Measurements from ENCODE around the gene SH3PXD2A.
"Not testable (repeated sequence)": the region's sequence is repeated elsewhere in the genome, so short reads cannot be mapped to it uniquely, and the experiment has no call there.

SH3PXD2A gene

DNA sequence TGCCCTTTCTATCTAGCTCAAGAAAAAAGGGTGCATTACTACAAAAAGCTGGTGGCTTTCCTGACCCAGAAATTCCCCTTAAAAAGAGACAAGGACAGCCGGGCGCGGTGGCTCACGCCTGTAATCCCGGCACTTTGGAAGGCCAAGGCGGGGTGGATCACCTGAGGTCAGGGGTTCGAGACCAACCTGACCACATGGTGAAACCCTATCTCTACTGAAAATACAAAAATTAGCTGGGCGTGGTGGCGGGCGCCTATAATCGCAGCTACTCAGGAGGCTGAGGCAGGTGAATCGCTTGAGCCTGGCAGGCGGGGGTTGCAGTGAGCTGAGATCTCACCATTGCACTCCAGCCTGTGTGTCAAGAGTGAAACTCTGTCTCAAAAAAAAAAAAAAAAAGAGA, 82.5 kb downstream of the SH3PXD2A start:
- H3K18ac ChIP-seq (ENCODE audit: low read length); H2AK5ac ChIP-seq (ENCODE audit: low read length); H3K56ac ChIP-seq (ENCODE audit: low read length); H2BK5ac ChIP-seq (ENCODE audit: low read length); H3K4me3 ChIP-seq (ENCODE audit: low read length); H2BK120ac ChIP-seq (ENCODE audit: low read depth, low read length); H3K27me3 ChIP-seq (ENCODE audit: insufficient read depth, low read length, poor library complexity); H3K23ac ChIP-seq (ENCODE audit: low read length); DNase-seq; H3K4me1 ChIP-seq (ENCODE audit: control insufficient read depth, low read depth, low read length); H3K4me2 ChIP-seq (ENCODE audit: low read length); H4K5ac ChIP-seq (ENCODE audit: low read length); H3K79me2 ChIP-seq (ENCODE audit: control insufficient read depth, insufficient read depth, low read length); H2BK15ac ChIP-seq (replicated peaks; ENCODE audit: low read depth); H3K36me3 ChIP-seq (ENCODE audit: control insufficient read depth, insufficient read depth, low read length); H3K4ac ChIP-seq (ENCODE audit: low read depth, low read length); H3K79me1 ChIP-seq (ENCODE audit: low read length); H4K8ac ChIP-seq (ENCODE audit: low read depth, low read length): not testable (repeated sequence)
- Histone ChIP-seq H3K27ac (ENCODE audit: low read depth, low read length) (peak overlapping the region; percentile 91), H3K9ac (ENCODE audit: low read length) (peak overlapping the region; percentile 10)
- WGBS (ENCODE audit: extremely low coverage, insufficient coverage, low lambda C conversion rate): no CpG with 5 or more reads among the region's 13 CpGs

DNA sequence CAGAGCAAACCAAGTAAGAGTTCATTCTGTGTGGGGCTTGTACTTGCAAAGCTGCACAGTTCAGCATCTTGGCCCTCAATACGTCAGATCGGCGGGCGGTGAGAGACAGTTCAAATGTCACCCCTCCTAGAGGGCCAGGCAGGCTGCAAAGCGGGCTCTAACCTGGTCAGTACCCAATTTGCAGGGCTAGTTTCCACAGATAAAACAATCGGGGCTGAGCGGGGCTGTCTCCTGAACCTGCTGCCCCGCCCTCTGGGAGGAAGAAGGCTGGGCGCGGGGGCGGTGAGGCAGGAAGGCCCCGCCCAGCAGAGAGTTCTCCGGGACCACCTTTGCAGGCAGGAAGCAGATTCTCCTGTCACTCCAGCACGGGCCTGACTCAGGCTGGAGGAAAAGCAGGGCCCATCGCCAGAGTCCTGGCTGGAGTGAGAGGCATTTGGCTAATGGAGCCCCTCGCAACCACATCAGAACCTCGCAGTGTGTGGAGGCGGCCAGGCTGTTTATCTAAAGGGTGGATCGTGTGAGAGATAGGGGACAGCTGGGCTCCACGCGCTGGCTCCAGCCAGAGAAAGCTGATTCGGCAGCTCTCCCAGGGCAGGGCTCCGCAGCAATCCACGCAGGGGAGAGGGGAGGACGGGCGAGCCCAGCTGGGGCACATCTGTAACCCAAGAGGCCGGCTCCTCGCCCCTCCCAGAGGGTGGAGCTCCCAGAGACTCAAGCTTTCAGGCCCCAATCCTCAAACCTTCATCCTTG, 83.1 kb downstream of the SH3PXD2A start:
- H3K18ac ChIP-seq (ENCODE audit: low read length): no peak overlapping the region
- peaks cover 2% of the 10 kb centered on the region for H3K79me1 ChIP-seq (ENCODE audit: low read length)
- peak overlapping the region; percentile 92 for H3K56ac ChIP-seq (ENCODE audit: low read length)
- peak; percentile 97 for DNase-seq
- WGBS (ENCODE audit: extremely low coverage, insufficient coverage, low lambda C conversion rate): no CpG with 5 or more reads among the region's 28 CpGs
- H2BK15ac ChIP-seq (replicated peaks; ENCODE audit: low read depth): no peak overlapping the region
- no peak overlapping the region for H3K4ac ChIP-seq (ENCODE audit: low read depth, low read length)
- no peak overlapping the region for H3K4me3 ChIP-seq (ENCODE audit: low read length)
- no peaks in the 10 kb centered on the region for H3K27me3 ChIP-seq (ENCODE audit: insufficient read depth, low read length, poor library complexity)
- H2BK120ac ChIP-seq (ENCODE audit: low read depth, low read length): no peak overlapping the region
- no peak overlapping the region for H4K5ac ChIP-seq (ENCODE audit: low read length)
- H3K4me2 ChIP-seq (ENCODE audit: low read length): peak overlapping the region; percentile 64
- peak overlapping the region; percentile 91 for H3K27ac ChIP-seq (ENCODE audit: low read depth, low read length)
- no peaks in the 10 kb centered on the region for H3K79me2 ChIP-seq (ENCODE audit: control insufficient read depth, insufficient read depth, low read length)
- no peaks in the 10 kb centered on the region for H3K36me3 ChIP-seq (ENCODE audit: control insufficient read depth, insufficient read depth, low read length)
- H2BK5ac ChIP-seq (ENCODE audit: low read length): no peak overlapping the region
- H2AK5ac ChIP-seq (ENCODE audit: low read length): no peak overlapping the region
- H3K4me1 ChIP-seq (ENCODE audit: control insufficient read depth, low read depth, low read length): peaks cover 13% of the 10 kb centered on the region
- H3K23ac ChIP-seq (ENCODE audit: low read length): peak overlapping the region; percentile 87
- peak overlapping the region; percentile 79 for H3K9ac ChIP-seq (ENCODE audit: low read length)
- no peak overlapping the region for H4K8ac ChIP-seq (ENCODE audit: low read depth, low read length)

DNA sequence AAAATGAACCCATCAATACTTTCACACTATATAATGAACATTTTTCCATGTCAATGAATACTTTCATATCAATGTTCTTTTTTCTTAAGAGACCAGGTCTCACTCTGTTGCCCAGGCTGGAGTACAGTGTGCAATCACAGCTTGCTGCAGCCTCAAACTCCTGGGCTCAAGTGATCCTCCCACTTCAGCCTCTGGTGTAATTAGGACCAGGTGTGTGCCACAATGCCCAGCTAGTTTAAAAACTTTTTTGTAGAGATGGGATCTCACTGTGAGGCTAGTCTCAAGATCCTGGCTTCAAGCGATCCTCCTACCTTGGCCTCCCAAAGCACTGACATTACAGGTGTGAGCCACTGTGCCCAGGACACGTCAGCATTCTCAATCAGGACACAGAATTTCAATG, 85.2 kb downstream of the SH3PXD2A start:
- H3K9ac ChIP-seq (ENCODE audit: low read length): no peak overlapping the region
- H2BK15ac ChIP-seq (replicated peaks; ENCODE audit: low read depth): no peak overlapping the region
- H3K79me1 ChIP-seq (ENCODE audit: low read length): peaks cover 2% of the 10 kb centered on the region
- H2BK120ac ChIP-seq (ENCODE audit: low read depth, low read length): no peak overlapping the region
- H4K8ac ChIP-seq (ENCODE audit: low read depth, low read length): no peak overlapping the region
- H3K4me3 ChIP-seq (ENCODE audit: low read length): no peak overlapping the region
- H3K4me1 ChIP-seq (ENCODE audit: control insufficient read depth, low read depth, low read length): peaks cover 16% of the 10 kb centered on the region
- H2AK5ac ChIP-seq (ENCODE audit: low read length): no peak overlapping the region
- no peaks in the 10 kb centered on the region for H3K27me3 ChIP-seq (ENCODE audit: insufficient read depth, low read length, poor library complexity)
- no peak overlapping the region for H3K4me2 ChIP-seq (ENCODE audit: low read length)
- H3K18ac ChIP-seq (ENCODE audit: low read length): no peak overlapping the region
- H3K27ac ChIP-seq (ENCODE audit: low read depth, low read length): no peak overlapping the region
- H3K4ac ChIP-seq (ENCODE audit: low read depth, low read length): no peak overlapping the region
- no peaks in the 10 kb centered on the region for H3K36me3 ChIP-seq (ENCODE audit: control insufficient read depth, insufficient read depth, low read length)
- H3K56ac ChIP-seq (ENCODE audit: low read length): no peak overlapping the region
- no peak for DNase-seq
- no peak overlapping the region for H2BK5ac ChIP-seq (ENCODE audit: low read length)
- H3K79me2 ChIP-seq (ENCODE audit: control insufficient read depth, insufficient read depth, low read length): no peaks in the 10 kb centered on the region
- no peak overlapping the region for H3K23ac ChIP-seq (ENCODE audit: low read length)
- no peak overlapping the region for H4K5ac ChIP-seq (ENCODE audit: low read length)
- no CpG with 5 or more reads among the region's 2 CpGs for WGBS (ENCODE audit: extremely low coverage, insufficient coverage, low lambda C conversion rate)

DNA sequence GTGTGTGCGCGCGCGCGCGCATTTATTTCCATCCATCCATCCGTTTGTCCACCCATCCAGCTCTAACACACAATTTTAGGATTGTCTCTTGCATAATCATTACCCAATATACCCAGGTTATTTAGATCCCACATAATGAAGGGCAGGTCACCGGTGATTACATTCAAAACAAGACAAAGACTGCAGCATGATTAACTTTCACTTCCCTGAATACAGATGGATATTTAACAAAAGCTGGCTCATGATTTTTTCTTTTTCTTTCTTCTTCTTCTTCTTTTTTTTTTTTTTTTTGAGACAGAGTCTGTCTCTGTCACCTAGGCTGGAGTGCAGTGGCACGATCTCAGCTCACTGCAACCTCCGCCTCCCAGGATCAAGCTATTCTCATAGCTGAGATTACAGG, 86.2 kb downstream of the SH3PXD2A start:
- H3K79me2 ChIP-seq (ENCODE audit: control insufficient read depth, insufficient read depth, low read length): no peaks in the 10 kb centered on the region
- H4K5ac ChIP-seq (ENCODE audit: low read length): no peak overlapping the region
- no peak overlapping the region for H2BK5ac ChIP-seq (ENCODE audit: low read length)
- H3K56ac ChIP-seq (ENCODE audit: low read length): no peak overlapping the region
- no peak overlapping the region for H3K4me2 ChIP-seq (ENCODE audit: low read length)
- no peak overlapping the region for H3K27ac ChIP-seq (ENCODE audit: low read depth, low read length)
- no peaks in the 10 kb centered on the region for H3K27me3 ChIP-seq (ENCODE audit: insufficient read depth, low read length, poor library complexity)
- no peak overlapping the region for H2AK5ac ChIP-seq (ENCODE audit: low read length)
- no peak overlapping the region for H2BK120ac ChIP-seq (ENCODE audit: low read depth, low read length)
- H4K8ac ChIP-seq (ENCODE audit: low read depth, low read length): no peak overlapping the region
- H3K4ac ChIP-seq (ENCODE audit: low read depth, low read length): no peak overlapping the region
- WGBS (ENCODE audit: extremely low coverage, insufficient coverage, low lambda C conversion rate): no CpG with 5 or more reads among the region's 10 CpGs
- H3K79me1 ChIP-seq (ENCODE audit: low read length): peaks cover 2% of the 10 kb centered on the region
- H3K18ac ChIP-seq (ENCODE audit: low read length): no peak overlapping the region
- no peak overlapping the region for H3K23ac ChIP-seq (ENCODE audit: low read length)
- no peaks in the 10 kb centered on the region for H3K36me3 ChIP-seq (ENCODE audit: control insufficient read depth, insufficient read depth, low read length)
- DNase-seq: no peak
- H2BK15ac ChIP-seq (replicated peaks; ENCODE audit: low read depth): no peak overlapping the region
- peaks cover 16% of the 10 kb centered on the region for H3K4me1 ChIP-seq (ENCODE audit: control insufficient read depth, low read depth, low read length)
- H3K9ac ChIP-seq (ENCODE audit: low read length): no peak overlapping the region
- no peak overlapping the region for H3K4me3 ChIP-seq (ENCODE audit: low read length)

DNA sequence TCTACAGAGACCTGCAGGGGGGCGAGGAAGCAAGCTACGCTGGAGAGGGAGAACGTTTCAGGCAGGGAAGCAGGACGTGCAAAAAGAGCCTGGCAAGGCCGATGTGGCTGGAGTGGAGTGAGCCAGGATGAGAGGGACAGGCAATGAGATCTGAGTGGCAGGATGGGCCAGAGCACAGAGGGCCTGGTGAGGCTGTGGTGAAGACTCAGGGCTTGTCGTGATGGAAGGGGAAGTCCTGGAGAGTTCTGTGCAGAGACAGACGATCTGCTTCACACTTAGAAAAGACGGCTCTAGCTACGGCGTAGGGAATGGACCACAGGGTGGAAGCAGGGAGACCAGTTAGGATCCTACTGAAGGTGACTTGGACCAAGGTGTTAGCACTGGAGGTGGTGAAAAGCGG, 87.0 kb downstream of the SH3PXD2A start:
- H3K79me2 ChIP-seq (ENCODE audit: control insufficient read depth, insufficient read depth, low read length): no peaks in the 10 kb centered on the region
- no peak overlapping the region for H3K27ac ChIP-seq (ENCODE audit: low read depth, low read length)

DNA sequence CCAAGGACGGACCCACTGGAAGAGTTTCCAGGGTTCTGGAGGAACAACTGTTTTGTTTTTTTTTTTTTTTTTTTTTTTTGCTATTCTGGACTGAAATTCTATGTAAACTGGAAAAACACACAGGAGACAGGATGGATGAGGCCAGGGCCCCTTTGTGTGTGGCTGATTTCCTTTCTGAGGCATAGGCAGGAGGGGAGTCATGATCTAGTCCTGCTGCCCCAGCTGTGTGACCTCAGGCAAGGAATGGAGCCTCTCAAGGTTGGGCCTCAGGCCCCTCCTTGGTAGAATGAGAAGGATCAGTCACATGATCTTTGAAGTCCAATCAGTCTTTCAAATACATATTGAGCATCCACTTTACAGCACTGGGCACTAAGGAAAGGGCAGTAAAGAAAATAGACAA, 87.6 kb downstream of the SH3PXD2A start:
- H3K79me1 ChIP-seq (ENCODE audit: low read length): peaks cover 2% of the 10 kb centered on the region
- H3K4me3 ChIP-seq (ENCODE audit: low read length): no peak overlapping the region
- no peak overlapping the region for H2BK120ac ChIP-seq (ENCODE audit: low read depth, low read length)
- H3K23ac ChIP-seq (ENCODE audit: low read length): no peak overlapping the region
- no peak overlapping the region for H4K5ac ChIP-seq (ENCODE audit: low read length)
- peaks cover 20% of the 10 kb centered on the region for H3K4me1 ChIP-seq (ENCODE audit: control insufficient read depth, low read depth, low read length)
- H4K8ac ChIP-seq (ENCODE audit: low read depth, low read length): no peak overlapping the region
- no peak overlapping the region for H2BK15ac ChIP-seq (replicated peaks; ENCODE audit: low read depth)
- DNase-seq: no peak
- no peaks in the 10 kb centered on the region for H3K79me2 ChIP-seq (ENCODE audit: control insufficient read depth, insufficient read depth, low read length)
- WGBS (ENCODE audit: extremely low coverage, insufficient coverage, low lambda C conversion rate): no CpG with 5 or more reads among the region's 1 CpG
- no peak overlapping the region for H3K9ac ChIP-seq (ENCODE audit: low read length)
- no peaks in the 10 kb centered on the region for H3K27me3 ChIP-seq (ENCODE audit: insufficient read depth, low read length, poor library complexity)
- H3K4ac ChIP-seq (ENCODE audit: low read depth, low read length): no peak overlapping the region
- no peak overlapping the region for H3K18ac ChIP-seq (ENCODE audit: low read length)
- no peak overlapping the region for H2BK5ac ChIP-seq (ENCODE audit: low read length)
- no peaks in the 10 kb centered on the region for H3K36me3 ChIP-seq (ENCODE audit: control insufficient read depth, insufficient read depth, low read length)
- no peak overlapping the region for H3K56ac ChIP-seq (ENCODE audit: low read length)
- H2AK5ac ChIP-seq (ENCODE audit: low read length): no peak overlapping the region
- no peak overlapping the region for H3K4me2 ChIP-seq (ENCODE audit: low read length)
- no peak overlapping the region for H3K27ac ChIP-seq (ENCODE audit: low read depth, low read length)

More for the DNA sequence above, 87.0 kb downstream of the SH3PXD2A start:
- Histone ChIP-seq H4K5ac (ENCODE audit: low read length) (no peak overlapping the region), H3K23ac (ENCODE audit: low read length) (no peak overlapping the region), H3K4me3 (ENCODE audit: low read length) (no peak overlapping the region), H3K79me1 (ENCODE audit: low read length) (peaks cover 2% of the 10 kb centered on the region), H2BK120ac (ENCODE audit: low read depth, low read length) (no peak overlapping the region), H2BK15ac (replicated peaks; ENCODE audit: low read depth) (no peak overlapping the region), H3K18ac (ENCODE audit: low read length) (no peak overlapping the region), H3K4me2 (ENCODE audit: low read length) (no peak overlapping the region), H3K9ac (ENCODE audit: low read length) (no peak overlapping the region), H3K27me3 (ENCODE audit: insufficient read depth, low read length, poor library complexity) (no peaks in the 10 kb centered on the region), H3K4ac (ENCODE audit: low read depth, low read length) (no peak overlapping the region), H2AK5ac (ENCODE audit: low read length) (no peak overlapping the region), H2BK5ac (ENCODE audit: low read length) (no peak overlapping the region), H3K36me3 (ENCODE audit: control insufficient read depth, insufficient read depth, low read length) (no peaks in the 10 kb centered on the region), H3K56ac (ENCODE audit: low read length) (peak overlapping the region; percentile 34), H4K8ac (ENCODE audit: low read depth, low read length) (no peak overlapping the region), H3K4me1 (ENCODE audit: control insufficient read depth, low read depth, low read length) (peaks cover 19% of the 10 kb centered on the region)
- no peak for DNase-seq
- no CpG with 5 or more reads among the region's 11 CpGs for WGBS (ENCODE audit: extremely low coverage, insufficient coverage, low lambda C conversion rate)
